ENCODE results near the gene PSME1.

- no peak for TF ChIP-seq TCF12 (IDR thresholded peaks at IDR 0.05; ENCODE audit: low read depth, low read length)
- TF ChIP-seq SIN3A (IDR thresholded peaks at IDR 0.05; ENCODE audit: low read depth, low read length) = no peak
- TF ChIP-seq EP300 (IDR thresholded peaks at IDR 0.05; ENCODE audit: borderline replicate concordance in 1 of 2, control insufficient read depth in 1 of 2, low read depth in 2 of 2, low read length in 2 of 2) = no peak
- no peak for TF ChIP-seq EZH2 (IDR thresholded peaks at IDR 0.05; ENCODE audit: borderline replicate concordance, control insufficient read depth, low read depth, low read length)
- no peak for TF ChIP-seq PKNOX1 (IDR thresholded peaks at IDR 0.05)
- TF ChIP-seq STAT3 (IDR thresholded peaks at IDR 0.05; ENCODE audit: low read depth, low read length) = no peak
- TF ChIP-seq CTCF (IDR thresholded peaks at IDR 0.05 in 2 of 3, conservative IDR thresholded peaks at IDR 0.05 in 1 of 3; ENCODE audit: control insufficient read depth in 2 of 3, extremely low read depth in 1 of 3, insufficient read depth in 1 of 3, low read depth in 3 of 3, low read length in 3 of 3) = no peak
These were observed 9.1 kb upstream of the PSME1 start for GRCh38 chr14:24126939-24127338.
